ENCODE results near the gene PHKA2.

PHKA2 gene

DNA sequence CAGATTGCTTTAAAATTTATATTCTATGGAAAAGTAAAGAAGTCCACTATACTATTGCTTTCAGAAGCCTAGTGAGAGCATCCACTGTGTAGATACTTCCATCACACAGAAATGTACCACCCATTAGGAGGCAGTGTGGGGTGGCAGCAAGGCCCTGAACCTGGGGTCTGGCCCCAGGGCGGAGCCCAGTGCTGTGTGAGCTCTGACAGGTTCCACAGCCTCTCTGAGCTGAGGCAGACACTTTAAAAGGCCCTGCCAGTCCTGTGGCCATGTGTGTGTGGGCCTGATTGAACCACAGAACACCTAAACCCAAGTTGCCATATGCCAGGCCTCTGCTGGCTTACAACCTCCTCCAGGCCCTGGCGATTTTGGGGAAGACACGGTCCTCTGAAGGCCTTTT, 49.2 kb downstream of the PHKA2 start:
- DNase-seq (ENCODE audit: low read depth in 1 of 2, low spot score in 1 of 2) = no peak

GRCh38 chrX:18933617-18934016, 50.3 kb downstream of the PHKA2 start:
- no peak for DNase-seq (ENCODE audit: low read depth in 1 of 2, low spot score in 1 of 2)

DNA sequence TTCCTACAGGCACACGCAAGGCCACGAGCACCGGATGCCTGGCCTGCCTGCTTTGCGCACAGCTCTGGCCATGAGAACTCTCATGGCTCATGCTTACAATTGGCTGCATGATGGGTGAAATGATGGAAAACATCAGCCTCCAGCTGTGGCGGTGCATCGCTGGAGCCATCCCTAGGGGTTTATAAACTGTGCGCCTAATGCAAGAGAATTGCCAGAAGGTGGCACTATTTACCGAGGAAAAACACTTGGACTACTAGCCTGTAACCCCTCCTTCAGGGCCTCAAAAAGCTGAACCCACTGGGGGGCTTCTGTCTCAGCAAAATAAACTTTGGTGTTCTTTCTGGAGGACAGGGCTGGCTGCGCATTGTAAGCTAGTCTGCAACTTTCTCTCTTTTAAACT, 51.9 kb downstream of the PHKA2 start:
- no peak for DNase-seq (ENCODE audit: low read depth in 1 of 2, low spot score in 1 of 2)

DNA sequence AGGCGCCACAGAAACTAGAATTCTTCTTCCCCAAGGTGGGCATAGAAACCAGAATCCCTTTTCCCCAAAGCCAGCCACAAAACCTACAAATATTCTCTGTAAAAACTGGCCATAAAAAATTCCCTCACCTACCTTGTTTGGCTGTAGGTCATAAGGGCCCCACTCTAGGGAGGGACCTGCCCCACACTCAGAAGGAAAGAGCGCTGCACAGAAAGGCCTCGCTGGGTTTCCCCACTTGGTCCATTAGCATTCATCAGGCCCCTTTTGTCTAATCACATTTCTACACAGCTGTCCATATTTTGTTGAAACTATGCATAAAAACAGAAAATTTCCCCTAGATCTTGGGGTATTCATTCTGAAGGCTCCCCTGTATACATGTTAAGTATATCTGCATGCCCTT, 54.1 kb downstream of the PHKA2 start:
- no peak for DNase-seq (ENCODE audit: low read depth in 1 of 2, low spot score in 1 of 2)

- no peak for DNase-seq (ENCODE audit: low read depth in 1 of 2, low spot score in 1 of 2)
These were observed 56.4 kb downstream of the PHKA2 start for GRCh38 chrX:18927558-18927957.

DNA sequence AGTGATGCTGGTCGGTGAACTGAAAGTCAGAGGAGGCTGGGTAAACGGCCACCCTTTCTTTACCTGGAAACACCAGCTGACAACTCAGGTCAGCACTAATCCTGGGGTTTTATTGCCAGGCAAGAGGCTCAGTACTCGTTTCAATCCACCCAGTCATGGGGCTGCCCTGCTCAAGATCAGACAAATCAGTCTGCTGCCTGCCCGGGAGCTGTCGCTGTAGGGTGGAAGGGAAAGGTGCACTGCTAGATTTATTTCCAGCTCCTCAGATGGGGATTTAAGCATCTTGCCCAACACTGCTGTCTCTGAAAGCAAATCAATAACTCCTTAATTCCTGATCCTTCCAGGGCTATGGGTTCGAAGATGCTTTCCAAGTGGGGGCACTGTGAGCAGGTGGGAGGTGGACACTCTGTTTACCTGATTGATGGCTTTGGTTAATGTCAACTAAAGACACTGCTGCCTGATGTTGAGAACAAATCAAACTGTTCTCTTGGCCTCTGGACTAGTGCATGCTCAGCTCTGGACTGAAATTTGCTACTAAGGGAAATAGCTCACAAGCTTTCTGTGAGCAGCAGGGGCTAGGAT, 59.3 kb downstream of the PHKA2 start:
- no peak for DNase-seq (ENCODE audit: low read depth in 1 of 2, low spot score in 1 of 2)

DNA sequence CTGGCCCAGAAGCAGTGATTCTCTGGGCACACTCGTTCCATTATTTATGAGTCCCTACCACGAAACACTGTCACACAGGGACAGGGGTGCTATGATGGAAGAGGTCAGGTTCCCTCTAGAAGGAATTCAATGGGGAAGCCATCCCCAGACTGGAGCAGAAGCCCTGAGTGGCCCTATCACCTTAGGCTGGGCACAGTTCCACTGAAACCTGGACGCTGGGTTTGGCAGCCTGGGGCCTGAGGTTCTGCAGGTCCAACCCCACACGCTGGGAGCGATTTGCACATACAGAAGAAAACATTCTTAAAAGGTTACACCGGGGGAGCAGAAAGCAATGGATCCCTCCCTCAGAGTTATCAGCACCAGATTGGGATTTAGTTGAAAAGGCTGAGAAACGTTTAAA, 63.3 kb downstream of the PHKA2 start:
- no peak for DNase-seq (ENCODE audit: low read depth in 1 of 2, low spot score in 1 of 2)

- DNase-seq (ENCODE audit: low read depth in 1 of 2, low spot score in 1 of 2) = no peak
These were observed 63.8 kb downstream of the PHKA2 start for GRCh38 chrX:18920079-18920478.

DNA sequence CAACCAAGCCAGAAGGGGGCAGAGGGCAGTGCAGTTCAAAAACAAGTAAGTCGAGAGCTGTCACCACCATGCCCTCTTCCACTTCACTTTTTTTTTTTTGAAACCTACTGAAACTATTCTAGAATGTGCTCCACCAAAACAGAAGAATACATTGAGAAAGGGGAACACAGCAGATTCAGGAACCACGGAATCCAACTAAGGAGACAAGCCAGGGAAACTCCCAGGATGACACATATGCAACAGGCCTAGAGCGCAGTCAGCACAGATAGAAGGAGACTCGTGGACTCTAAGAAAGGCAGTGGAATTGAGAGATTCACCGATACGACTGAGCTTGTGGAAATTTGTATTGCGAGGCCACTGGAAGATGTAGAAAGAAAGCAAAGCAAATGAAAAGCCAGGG, 66.1 kb downstream of the PHKA2 start:
- no peak for DNase-seq (ENCODE audit: low read depth in 1 of 2, low spot score in 1 of 2)

DNA sequence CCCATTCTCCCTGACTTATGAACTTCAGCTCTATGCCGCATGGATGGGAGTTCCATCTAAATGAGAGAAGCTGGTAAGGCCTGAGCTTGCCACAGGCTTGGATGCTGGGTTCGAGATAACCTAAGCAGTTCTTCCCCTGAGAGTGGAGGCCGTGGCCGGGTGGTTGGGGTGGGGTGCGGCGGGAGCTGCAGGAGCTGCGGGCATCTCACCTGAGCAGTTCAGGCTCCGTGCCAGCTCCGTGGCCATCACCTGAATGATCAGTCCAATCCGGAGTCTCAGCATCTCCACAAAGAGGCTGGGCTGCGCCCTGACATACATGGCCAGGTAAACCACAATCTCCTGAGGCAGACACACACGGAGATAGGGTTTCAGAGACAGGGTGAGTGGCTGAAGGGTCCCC, 77.6 kb downstream of the PHKA2 start:
- DNase-seq (ENCODE audit: low read depth in 1 of 2, low spot score in 1 of 2) = no peak

- no peak for DNase-seq (ENCODE audit: low read depth in 1 of 2, low spot score in 1 of 2)
These were observed 83.4 kb downstream of the PHKA2 start for GRCh38 chrX:18900401-18900976.

DNA sequence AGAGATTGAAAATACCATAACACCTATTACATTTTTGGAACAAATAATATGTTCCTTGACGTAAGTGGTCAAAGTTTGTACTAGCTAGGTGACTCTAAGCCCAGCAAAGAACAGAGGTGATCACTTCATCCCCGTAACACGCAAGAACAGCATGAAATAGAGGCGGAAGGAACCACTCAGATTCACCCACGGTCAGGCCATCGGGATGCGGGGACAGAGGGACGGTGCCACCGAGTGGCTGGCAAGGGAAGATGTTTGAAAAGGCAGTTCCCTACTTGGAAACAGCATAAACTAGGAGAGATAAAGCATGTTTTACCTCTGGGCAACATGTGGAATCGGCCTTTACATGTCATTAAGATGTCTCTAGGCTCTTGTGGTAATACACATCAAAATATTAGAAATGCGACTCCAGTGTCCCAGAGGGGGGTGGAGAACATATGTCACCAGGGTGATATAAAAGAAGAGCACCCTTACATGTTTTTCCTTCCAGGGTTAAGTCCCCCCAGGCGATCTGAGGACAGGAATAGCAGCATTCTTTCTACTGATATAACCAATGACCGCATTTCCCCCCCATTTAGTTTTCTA, 84.0 kb downstream of the PHKA2 start:
- no peak for DNase-seq (ENCODE audit: low read depth in 1 of 2, low spot score in 1 of 2)

DNA sequence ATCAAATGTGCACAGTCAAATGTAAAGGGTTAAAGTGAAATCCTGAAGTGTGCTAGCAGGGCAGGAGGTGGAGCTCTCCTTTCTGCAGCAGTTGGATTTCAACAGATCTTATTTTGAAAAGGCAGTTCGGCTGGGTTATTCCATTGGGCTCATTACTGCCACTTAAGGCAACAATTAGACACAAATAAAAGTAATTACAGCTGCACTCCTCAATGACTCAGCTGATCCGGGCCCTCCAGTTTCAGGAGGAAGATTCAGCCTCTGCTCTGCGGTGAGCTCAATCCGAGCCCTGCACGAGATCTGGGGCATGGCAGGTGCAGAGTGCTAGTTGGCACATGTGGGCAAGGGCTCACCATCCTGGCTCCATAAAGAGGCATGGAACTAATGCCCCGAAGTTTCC, 85.4 kb downstream of the PHKA2 start:
- no peak for DNase-seq (ENCODE audit: low read depth in 1 of 2, low spot score in 1 of 2)

- DNase-seq (ENCODE audit: low read depth in 1 of 2, low spot score in 1 of 2) = no peak
These were observed 85.8 kb downstream of the PHKA2 start for GRCh38 chrX:18898091-18898490.

- no peak for DNase-seq (ENCODE audit: low read depth in 1 of 2, low spot score in 1 of 2)
These were observed 86.3 kb downstream of the PHKA2 start for GRCh38 chrX:18897611-18898010.

- no peak for DNase-seq (ENCODE audit: low read depth in 1 of 2, low spot score in 1 of 2)
These were observed 87.0 kb downstream of the PHKA2 start for GRCh38 chrX:18896680-18897544.

DNA sequence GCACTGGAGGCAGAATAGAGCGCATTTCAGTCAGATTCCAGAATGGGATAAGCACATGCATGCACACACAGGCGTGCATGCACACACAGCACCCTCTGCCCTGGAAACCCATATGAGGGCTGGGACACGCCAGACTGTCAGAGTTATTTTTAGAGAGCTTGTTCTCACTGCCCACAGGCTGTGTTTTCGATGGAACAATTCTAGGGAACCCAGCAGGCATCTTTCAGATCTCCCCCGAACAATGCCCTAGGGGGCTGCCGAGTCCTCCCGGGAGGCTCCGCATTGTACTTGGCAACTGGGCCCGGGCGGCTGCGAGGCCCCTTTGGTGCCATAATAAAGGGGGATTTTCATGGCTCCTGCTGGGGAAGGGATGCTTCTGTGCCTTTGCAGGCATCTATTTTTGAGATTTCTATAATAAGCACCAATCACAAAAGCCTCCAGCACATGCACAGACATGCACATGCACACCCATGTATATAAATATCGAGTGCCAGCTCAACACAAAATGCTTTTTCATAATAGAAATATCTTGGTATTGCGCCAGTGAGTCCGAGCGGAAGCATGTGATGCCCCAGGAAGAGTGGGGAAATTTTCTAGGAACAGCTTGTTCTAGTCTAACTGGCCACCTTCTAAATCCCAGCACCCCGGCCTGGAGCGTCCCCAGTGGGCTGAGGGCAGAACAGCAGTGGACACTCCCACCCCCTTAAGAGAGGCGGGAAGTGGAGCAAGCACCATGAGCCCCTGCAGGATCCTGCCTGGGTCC, 88.5 kb downstream of the PHKA2 start:
- no peak for DNase-seq (ENCODE audit: low read depth in 1 of 2, low spot score in 1 of 2)

- no peak for DNase-seq (ENCODE audit: low read depth in 1 of 2, low spot score in 1 of 2)
These were observed 89.8 kb downstream of the PHKA2 start for GRCh38 chrX:18894156-18894555.

- no peak for DNase-seq (ENCODE audit: low read depth in 1 of 2, low spot score in 1 of 2)
These were observed 90.4 kb downstream of the PHKA2 start for GRCh38 chrX:18893536-18893935.

GRCh38 chrX:18892899-18893298, 91.0 kb downstream of the PHKA2 start:
- no peak for DNase-seq (ENCODE audit: low read depth in 1 of 2, low spot score in 1 of 2)

GRCh38 chrX:18891548-18891945, 92.4 kb downstream of the PHKA2 start:
- no peak for DNase-seq (ENCODE audit: low read depth in 1 of 2, low spot score in 1 of 2)

Measured in activated T-helper 1 cell treated with anti-CD3 and anti-CD28 coated beads, Interleukin-2, amount 50 U/mL, for 16 hours (primary cell).